ENCODE results near the gene IL23R.

IL23R gene

DNA sequence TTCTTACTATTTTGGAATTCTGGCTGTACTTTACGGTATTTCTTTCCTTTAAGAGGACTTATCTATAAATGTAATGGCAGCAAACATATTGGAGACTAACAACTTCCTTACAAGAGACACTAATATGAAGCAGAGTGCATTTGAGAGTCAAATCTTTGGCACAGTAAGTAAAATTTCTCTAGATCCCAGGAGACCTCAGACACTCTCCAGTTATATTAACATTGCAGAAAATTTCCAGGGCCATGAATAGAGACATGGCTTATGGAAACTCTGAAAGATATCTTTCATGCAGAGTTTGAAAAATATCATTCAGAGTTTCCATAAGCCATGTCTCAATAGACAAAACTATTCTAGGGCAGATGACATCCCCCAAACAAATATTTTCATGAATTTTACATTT is 51.2 kb downstream of the IL23R start:
- Histone ChIP-seq H2BK5ac (ENCODE audit: low read depth, low read length, poor library complexity, severe bottlenecking) (no peak overlapping the region), H2BK120ac (ENCODE audit: low read depth, low read length) (no peak overlapping the region), H2BK15ac (ENCODE audit: low read depth, poor library complexity, severe bottlenecking) (no peak overlapping the region), H3K27me3 (ENCODE audit: control insufficient read depth in 1 of 2, insufficient read depth in 1 of 2, low read length in 2 of 2) (peaks cover 0 to 3% of the 10 kb centered on the region in 2 experiments), H3K4me3 (ENCODE audit: insufficient read depth in 1 of 2, low read depth in 1 of 2, low read length in 2 of 2) (no peak overlapping the region), H3K18ac (ENCODE audit: low read depth in 1 of 2, low read length in 2 of 2) (no peak overlapping the region), H3K4me2 (ENCODE audit: low read length, poor library complexity, severe bottlenecking) (no peak overlapping the region), H2AFZ (ENCODE audit: low read depth, low read length) (no peak overlapping the region), H4K91ac (ENCODE audit: low read length) (no peak overlapping the region), H3K79me1 (replicated peaks; ENCODE audit: low read length, poor library complexity, severe bottlenecking) (no peaks in the 10 kb centered on the region), H3K27ac (ENCODE audit: low read length, poor library complexity, severe bottlenecking) (no peak overlapping the region), H3K4ac (ENCODE audit: low read depth in 1 of 2, low read length in 2 of 2) (no peak overlapping the region), H3K9ac (ENCODE audit: low read length) (no peak overlapping the region), H3K36me3 (ENCODE audit: control insufficient read depth in 1 of 2, insufficient read depth in 2 of 2, low read depth in 1 of 2, low read length in 2 of 2) (no peaks in the 10 kb centered on the region), H4K8ac (ENCODE audit: low read length) (no peak overlapping the region), H3K14ac (ENCODE audit: low read length in 2 of 2) (no peak overlapping the region), H2AK5ac (ENCODE audit: low read length, severe bottlenecking) (no peak overlapping the region), H2BK12ac (ENCODE audit: low read length in 2 of 2) (no peak overlapping the region), H3K4me1 (ENCODE audit: control insufficient read depth, insufficient read depth, low read depth, low read length) (peaks cover 3% of the 10 kb centered on the region), H3K23ac (ENCODE audit: low read length in 2 of 2) (no peak overlapping the region), H3K9me3 (ENCODE audit: control insufficient read depth, low read length) (no peaks in the 10 kb centered on the region)
- no peak for DNase-seq
- no CpG with 5 or more reads among the region's 1 CpG for WGBS

DNA sequence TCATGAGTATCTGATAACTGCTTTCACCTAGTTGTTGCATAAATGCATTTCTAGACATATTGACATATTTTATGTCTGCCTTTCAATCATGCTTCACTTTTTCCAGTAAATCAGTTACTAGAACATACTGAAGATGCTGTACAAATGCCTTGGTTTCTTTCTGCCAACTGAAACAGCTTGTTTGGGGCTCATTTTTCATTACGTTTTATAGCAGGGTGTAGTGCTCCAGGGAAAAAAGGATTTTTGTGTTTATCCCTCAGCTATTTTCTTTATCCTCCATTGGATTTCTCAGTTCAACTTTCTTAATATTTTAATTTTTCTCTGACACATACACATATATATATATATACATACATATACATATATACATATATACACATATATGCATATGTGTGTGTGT is 51.7 kb downstream of the IL23R start:
- Histone ChIP-seq H3K4me3 (ENCODE audit: insufficient read depth in 1 of 2, low read depth in 1 of 2, low read length in 2 of 2) (no peak overlapping the region), H3K9me3 (ENCODE audit: control insufficient read depth, low read length) (no peaks in the 10 kb centered on the region), H3K27ac (ENCODE audit: low read length, poor library complexity, severe bottlenecking) (no peak overlapping the region), H3K4me2 (ENCODE audit: low read length, poor library complexity, severe bottlenecking) (no peak overlapping the region), H2BK12ac (ENCODE audit: low read length in 2 of 2) (no peak overlapping the region), H3K18ac (ENCODE audit: low read depth in 1 of 2, low read length in 2 of 2) (no peak overlapping the region), H4K8ac (ENCODE audit: low read length) (no peak overlapping the region), H2BK5ac (ENCODE audit: low read depth, low read length, poor library complexity, severe bottlenecking) (no peak overlapping the region), H2AK5ac (ENCODE audit: low read length, severe bottlenecking) (no peak overlapping the region), H3K36me3 (ENCODE audit: control insufficient read depth in 1 of 2, insufficient read depth in 2 of 2, low read depth in 1 of 2, low read length in 2 of 2) (no peaks in the 10 kb centered on the region), H2BK15ac (ENCODE audit: low read depth, poor library complexity, severe bottlenecking) (no peak overlapping the region), H2BK120ac (ENCODE audit: low read depth, low read length) (no peak overlapping the region), H3K4ac (ENCODE audit: low read depth in 1 of 2, low read length in 2 of 2) (no peak overlapping the region), H3K27me3 (ENCODE audit: control insufficient read depth in 1 of 2, insufficient read depth in 1 of 2, low read length in 2 of 2) (peaks cover 0 to 3% of the 10 kb centered on the region in 2 experiments), H3K79me1 (replicated peaks; ENCODE audit: low read length, poor library complexity, severe bottlenecking) (no peaks in the 10 kb centered on the region), H2AFZ (ENCODE audit: low read depth, low read length) (no peak overlapping the region), H3K23ac (ENCODE audit: low read length in 2 of 2) (no peak overlapping the region), H3K4me1 (ENCODE audit: control insufficient read depth, insufficient read depth, low read depth, low read length) (peaks cover 3% of the 10 kb centered on the region), H3K14ac (ENCODE audit: low read length in 2 of 2) (no peak overlapping the region), H3K9ac (ENCODE audit: low read length) (no peak overlapping the region), H4K91ac (ENCODE audit: low read length) (no peak overlapping the region)
- no peak for DNase-seq
- 83% methylated on average over 1 of the region's 1 CpG for WGBS

- Histone ChIP-seq H3K27ac (ENCODE audit: low read length, poor library complexity, severe bottlenecking) (peak overlapping the region; percentile 51), H3K4me2 (ENCODE audit: low read length, poor library complexity, severe bottlenecking) (no peak overlapping the region), H3K14ac (ENCODE audit: low read length in 2 of 2) (no peak overlapping the region), H3K18ac (ENCODE audit: low read depth in 1 of 2, low read length in 2 of 2) (no peak overlapping the region), H3K36me3 (ENCODE audit: control insufficient read depth in 1 of 2, insufficient read depth in 2 of 2, low read depth in 1 of 2, low read length in 2 of 2) (no peaks in the 10 kb centered on the region), H2BK120ac (ENCODE audit: low read depth, low read length) (no peak overlapping the region), H2AK5ac (ENCODE audit: low read length, severe bottlenecking) (no peak overlapping the region), H2BK12ac (ENCODE audit: low read length in 2 of 2) (no peak overlapping the region), H3K4me3 (ENCODE audit: insufficient read depth in 1 of 2, low read depth in 1 of 2, low read length in 2 of 2) (no peak overlapping the region), H3K79me1 (replicated peaks; ENCODE audit: low read length, poor library complexity, severe bottlenecking) (no peaks in the 10 kb centered on the region), H3K9me3 (ENCODE audit: control insufficient read depth, low read length) (no peaks in the 10 kb centered on the region), H4K8ac (ENCODE audit: low read length) (no peak overlapping the region), H3K9ac (ENCODE audit: low read length) (no peak overlapping the region), H3K4ac (ENCODE audit: low read depth in 1 of 2, low read length in 2 of 2) (no peak overlapping the region), H2AFZ (ENCODE audit: low read depth, low read length) (no peak overlapping the region), H2BK5ac (ENCODE audit: low read depth, low read length, poor library complexity, severe bottlenecking) (no peak overlapping the region), H3K4me1 (ENCODE audit: control insufficient read depth, insufficient read depth, low read depth, low read length) (peaks cover 5% of the 10 kb centered on the region), H3K23ac (ENCODE audit: low read length in 2 of 2) (no peak overlapping the region), H3K27me3 (ENCODE audit: control insufficient read depth in 1 of 2, insufficient read depth in 1 of 2, low read length in 2 of 2) (peaks cover 0 to 11% of the 10 kb centered on the region in 2 experiments), H2BK15ac (ENCODE audit: low read depth, poor library complexity, severe bottlenecking) (no peak overlapping the region), H4K91ac (ENCODE audit: low read length) (no peak overlapping the region)
- no peak for DNase-seq
- 100% methylated on average over 1 of the region's 2 CpGs for WGBS
Observed at GRCh38 chr1:67224856-67225255, 58.6 kb downstream of the IL23R start.

- Histone ChIP-seq H3K79me1 (replicated peaks; ENCODE audit: low read length, poor library complexity, severe bottlenecking) (no peaks in the 10 kb centered on the region), H3K4ac (ENCODE audit: low read depth in 1 of 2, low read length in 2 of 2) (no peak overlapping the region), H4K91ac (ENCODE audit: low read length) (no peak overlapping the region), H2BK5ac (ENCODE audit: low read depth, low read length, poor library complexity, severe bottlenecking) (no peak overlapping the region), H3K27me3 (ENCODE audit: control insufficient read depth in 1 of 2, insufficient read depth in 1 of 2, low read length in 2 of 2) (peaks cover 0 to 8% of the 10 kb centered on the region in 2 experiments), H3K23ac (ENCODE audit: low read length in 2 of 2) (no peak overlapping the region), H3K18ac (ENCODE audit: low read depth in 1 of 2, low read length in 2 of 2) (no peak overlapping the region), H3K4me2 (ENCODE audit: low read length, poor library complexity, severe bottlenecking) (no peak overlapping the region), H4K8ac (ENCODE audit: low read length) (no peak overlapping the region), H2AFZ (ENCODE audit: low read depth, low read length) (no peak overlapping the region), H3K27ac (ENCODE audit: low read length, poor library complexity, severe bottlenecking) (peak overlapping the region; percentile 37), H2BK15ac (ENCODE audit: low read depth, poor library complexity, severe bottlenecking) (no peak overlapping the region), H2BK12ac (ENCODE audit: low read length in 2 of 2) (no peak overlapping the region), H3K14ac (ENCODE audit: low read length in 2 of 2) (no peak overlapping the region), H2BK120ac (ENCODE audit: low read depth, low read length) (no peak overlapping the region), H3K9ac (ENCODE audit: low read length) (no peak overlapping the region), H2AK5ac (ENCODE audit: low read length, severe bottlenecking) (peak overlapping the region; percentile 69), H3K4me1 (ENCODE audit: control insufficient read depth, insufficient read depth, low read depth, low read length) (peaks cover 5% of the 10 kb centered on the region), H3K36me3 (ENCODE audit: control insufficient read depth in 1 of 2, insufficient read depth in 2 of 2, low read depth in 1 of 2, low read length in 2 of 2) (no peaks in the 10 kb centered on the region), H3K9me3 (ENCODE audit: control insufficient read depth, low read length) (no peaks in the 10 kb centered on the region), H3K4me3 (ENCODE audit: insufficient read depth in 1 of 2, low read depth in 1 of 2, low read length in 2 of 2) (no peak overlapping the region)
- WGBS = 90% methylated on average over 2 of the region's 3 CpGs
- no peak for DNase-seq
Observed at GRCh38 chr1:67226688-67227087, 60.4 kb downstream of the IL23R start.

Measured in mesenchymal stem cell (in vitro differentiated cells and primary cell).